Smooth muscle cell (in vitro differentiated cells): ENCODE measurements around the gene ASAH2. TPM values are rescaled to one million over a fixed set of nuclear protein-coding genes. Genes with fewer than 3 reads are reported as not detected.

Experiments used
- DNase-seq: peaks from one replicate; lab custom pipeline; 2025; ENCODE audit not compliant: unreplicated experiment; lab: John Stamatoyannopoulos, UW
- H2AFZ ChIP-seq: fragments of 200-600 bp; sonication (generic); 2 replicates; pipeline ENCODE4 v1.6.0; 2016; ENCODE audit warnings: antibody characterized with exemption, low read depth, mild to moderate bottlenecking
- H3F3A ChIP-seq: fragments of 200-600 bp; sonication (generic); 2 replicates; pipeline ENCODE4 v1.6.0; 2017; ENCODE audit warnings: antibody characterized with exemption, low read depth
- H3K27ac ChIP-seq: fragments of 200-600 bp; sonication (generic); 2 replicates; pipeline ENCODE4 v1.5.1; 2016; ENCODE audit warnings: low read depth, mild to moderate bottlenecking
- H3K27me3 ChIP-seq: fragments of 200-600 bp; sonication (generic); 2 replicates; pipeline ENCODE4 v1.6.1; 2016; ENCODE audit warnings: low read depth, mild to moderate bottlenecking
- H3K36me3 ChIP-seq: fragments of 200-600 bp; sonication (generic); 2 replicates; pipeline ENCODE4 v1.5.1; 2016; ENCODE audit warnings: low read depth
- H3K4me1 ChIP-seq: fragments of 200-600 bp; sonication (generic); 2 replicates; pipeline ENCODE4 v1.5.1; 2016; ENCODE audit warnings: low read depth
- H3K4me2 ChIP-seq: fragments of 200-600 bp; sonication (generic); 2 replicates; pipeline ENCODE4 v1.6.0; 2016; ENCODE audit warnings: mild to moderate bottlenecking
- H3K4me3 ChIP-seq: fragments of 200-600 bp; sonication (generic); 2 replicates; pipeline ENCODE4 v1.5.1; 2016; ENCODE audit warnings: mild to moderate bottlenecking
- H3K79me2 ChIP-seq: fragments of 200-600 bp; sonication (generic); 2 replicates; pipeline ENCODE4 v1.6.0; 2016; ENCODE audit warnings: low read depth, mild to moderate bottlenecking
- H3K9ac ChIP-seq: fragments of 200-600 bp; sonication (generic); 2 replicates; pipeline ENCODE4 v1.6.0; 2016; ENCODE audit warnings: low read depth
- H3K9me3 ChIP-seq: fragments of 200-600 bp; sonication (generic); replicated peaks from 2 replicates; pipeline ENCODE4 v1.5.1; 2016; ENCODE audit warnings: low read depth
- H4K20me1 ChIP-seq: fragments of 200-600 bp; sonication (generic); 2 replicates; pipeline ENCODE4 v1.6.0; 2016; ENCODE audit warnings: low read depth
- CTCF ChIP-seq: fragments of 200-600 bp; sonication (generic); IDR thresholded peaks from 2 replicates; pipeline ENCODE4 v1.5.1; 2017; ENCODE audit warnings: borderline replicate concordance, mild to moderate bottlenecking, antibody characterized with exemption; ENCODE audit not compliant: insufficient read depth, poor library complexity, severe bottlenecking
- WGBS: methylation state at CpG from one replicate; pipeline ENCODE4 v1.1.7; 2016; ENCODE audit warnings: low lambda C conversion rate; 5-methylcytosine and 5-hydroxymethylcytosine counted together
- polyA plus RNA-seq: library from polyadenylated mRNA; unstranded; fragments of >200 nt; fragmentation: Nextera tagmentation; extraction: Ambion mirVana; gene quantifications from 2 replicates; pipeline ENCODE4 v1.2.1, GENCODE V29; 2016
- total RNA-seq: library from RNA; depleted of rRNA; stranded (reverse); fragments of >200 nt; gene quantifications from 2 replicates; pipeline ENCODE4 v1.2.3, GENCODE V29; 2014

ASAH2 gene
- total and polyA plus RNA-seq, 2 experiments from 2014 or later: 0.93 to 1.3 TPM

DNA sequence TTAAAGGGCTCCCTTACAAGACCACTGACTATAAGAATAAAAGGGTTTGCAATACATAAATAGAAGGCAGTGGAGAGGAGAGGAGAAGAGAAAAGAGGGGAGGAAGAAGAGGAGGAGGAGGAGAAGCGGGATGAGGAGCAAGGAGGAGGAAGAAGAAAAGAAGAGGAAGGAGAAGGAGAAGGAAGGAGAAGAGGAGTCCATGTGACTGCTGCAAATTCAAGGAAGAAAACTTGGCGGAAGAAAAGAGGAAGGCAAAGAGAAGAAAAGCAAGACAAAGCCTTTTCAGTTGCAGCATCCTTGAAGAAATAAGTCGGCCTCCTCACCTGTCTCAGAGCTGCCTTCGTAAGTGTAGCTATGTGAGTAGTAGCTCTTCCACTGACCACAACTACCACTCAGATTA, 22.6 kb downstream of the ASAH2 start:
- Histone ChIP-seq H3K4me3 (no peak overlapping the region), H3K9ac (no peak overlapping the region), H3F3A (no peaks in the 10 kb centered on the region), H3K27me3 (no peaks in the 10 kb centered on the region), H3K27ac (no peak overlapping the region), H2AFZ (no peak overlapping the region), H3K36me3 (no peaks in the 10 kb centered on the region), H3K4me2 (no peak overlapping the region), H4K20me1 (no peaks in the 10 kb centered on the region), H3K79me2 (no peaks in the 10 kb centered on the region), H3K4me1 (no peaks in the 10 kb centered on the region), H3K9me3 (no peaks in the 10 kb centered on the region)
- DNase-seq: no peak
- no peak for TF ChIP-seq CTCF
- WGBS: 87% methylated on average over 4 of the region's 4 CpGs

DNA sequence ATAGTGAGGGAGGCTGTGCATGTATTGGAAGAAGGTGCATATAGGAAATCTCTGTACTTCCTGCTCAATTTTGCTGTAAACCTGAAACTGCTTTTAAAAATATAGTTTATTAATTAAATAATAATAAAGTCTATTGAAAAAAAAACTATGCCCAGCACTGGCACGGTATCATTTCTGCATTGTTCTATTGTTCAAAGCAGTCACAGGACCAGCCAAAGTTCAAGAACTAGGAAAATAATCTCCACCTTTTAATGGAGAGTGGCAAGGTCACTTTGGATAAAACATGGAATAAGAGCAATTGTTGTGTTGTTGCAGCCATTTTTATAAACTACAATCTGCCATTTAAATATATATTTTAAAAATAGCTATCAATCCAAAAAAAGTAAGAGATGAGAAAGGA, 24.7 kb downstream of the ASAH2 start:
- Histone ChIP-seq H3K4me3 (no peak overlapping the region), H3K79me2 (no peaks in the 10 kb centered on the region), H3K27me3 (peaks cover 4% of the 10 kb centered on the region), H3K9me3 (no peaks in the 10 kb centered on the region), H3F3A (no peaks in the 10 kb centered on the region), H3K36me3 (no peaks in the 10 kb centered on the region), H4K20me1 (no peaks in the 10 kb centered on the region), H3K27ac (no peak overlapping the region), H2AFZ (no peak overlapping the region), H3K4me1 (no peaks in the 10 kb centered on the region), H3K4me2 (no peak overlapping the region), H3K9ac (no peak overlapping the region)
- TF ChIP-seq CTCF: no peak
- whole genome bisulfite sequencing: 95% methylated on average over 1 of the region's 1 CpG
- no peak for DNase-seq

- DNase-seq: no peak
- H3K27me3 ChIP-seq: peaks cover 4% of the 10 kb centered on the region
Observed at GRCh38 chr10:50224330-50224952, 26.9 kb downstream of the ASAH2 start.

More at GRCh38 chr10:50224330-50224952, 26.9 kb downstream of the ASAH2 start:
- Histone ChIP-seq H3K4me2 (no peak overlapping the region), H2AFZ (no peak overlapping the region), H3K4me1 (no peaks in the 10 kb centered on the region), H4K20me1 (no peaks in the 10 kb centered on the region), H3K4me3 (no peak overlapping the region), H3K27ac (no peak overlapping the region), H3K79me2 (no peaks in the 10 kb centered on the region), H3K9ac (no peak overlapping the region), H3F3A (no peaks in the 10 kb centered on the region), H3K9me3 (no peaks in the 10 kb centered on the region), H3K36me3 (no peaks in the 10 kb centered on the region)
- peak; percentile 45 for TF ChIP-seq CTCF
- WGBS: 42% methylated on average over 6 of the region's 6 CpGs
